Amniotic stem cell (primary cell): ENCODE data around the gene FRMD6.
"Not testable (repeated sequence)": the region's sequence is repeated elsewhere in the genome, so short reads cannot be mapped to it uniquely, and the experiment has no call there.

Experiments
- DNase-seq: peaks from one replicate; lab custom pipeline; 2025; lab: John Stamatoyannopoulos, UW

FRMD6 gene

GRCh38 chr14:51630987-51631386 is 20.7 kb upstream of the FRMD6 start:
- no peak for DNase-seq

DNA sequence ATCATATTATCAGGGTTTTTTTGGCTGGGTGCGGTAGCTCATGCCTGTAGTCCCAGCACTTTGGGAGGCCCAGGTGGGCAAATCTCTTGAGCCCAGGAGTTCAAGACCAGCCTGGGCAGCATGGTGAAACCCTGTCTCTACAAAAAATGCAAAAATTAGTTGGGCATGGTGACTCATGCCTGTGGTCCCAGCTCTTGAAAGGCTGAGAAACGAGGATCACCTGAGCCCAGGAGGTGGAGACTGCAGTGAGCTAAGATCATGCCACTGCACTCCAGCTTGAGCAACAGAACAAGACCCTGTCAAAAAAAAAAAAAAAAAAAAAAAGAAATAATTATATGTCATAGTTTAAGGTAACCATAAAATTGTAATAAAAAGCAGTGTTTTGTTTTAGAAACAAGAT is 18.4 kb upstream of the FRMD6 start:
- DNase-seq: not testable (repeated sequence)

- no peak for DNase-seq
Observed at GRCh38 chr14:51636109-51636508, 15.6 kb upstream of the FRMD6 start.

DNA sequence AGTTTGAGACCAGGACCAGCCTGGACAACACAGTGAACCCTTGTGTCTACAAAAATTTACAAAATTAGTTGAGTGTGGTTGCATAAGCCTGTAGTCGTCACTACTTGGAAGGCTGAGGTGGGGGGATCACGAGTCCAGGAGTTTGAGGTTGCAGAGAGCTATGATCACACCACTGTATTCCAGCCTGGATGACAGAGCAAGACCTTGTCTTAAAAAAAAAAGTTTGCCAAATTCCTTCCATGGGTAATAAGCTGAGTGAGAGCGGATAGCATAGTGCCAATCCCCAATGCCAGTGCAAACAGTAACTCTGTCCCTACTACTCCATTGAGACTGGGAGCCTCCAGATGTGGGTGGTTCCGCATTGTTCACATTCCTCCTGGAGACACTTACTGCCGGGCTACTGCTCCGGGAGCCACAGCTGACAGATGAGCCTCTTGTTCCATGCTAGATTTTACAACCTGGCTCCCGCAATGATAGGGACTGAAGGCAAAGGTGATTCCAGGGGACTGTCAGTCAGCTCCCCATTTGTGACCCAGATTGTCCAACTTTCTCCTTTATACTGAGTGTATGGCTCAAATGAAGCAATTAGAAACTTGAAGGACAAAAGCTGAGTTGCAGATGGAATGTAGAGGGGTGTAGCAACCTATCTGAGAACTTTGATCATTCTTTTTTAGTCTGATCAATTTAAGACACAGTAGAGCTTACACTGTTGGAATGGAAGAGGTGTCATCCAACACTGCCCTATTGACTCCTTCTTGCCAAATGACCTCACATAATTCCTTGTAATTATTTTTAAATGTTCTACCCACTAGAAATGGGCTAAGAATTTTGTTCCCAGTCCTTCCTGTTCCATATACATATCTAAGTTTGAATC is 13.4 kb upstream of the FRMD6 start:
- no peak for DNase-seq

GRCh38 chr14:51639668-51640316 is 11.9 kb upstream of the FRMD6 start:
- DNase-seq: no peak

- DNase-seq: no peak
Observed at GRCh38 chr14:51643140-51643539, 8.6 kb upstream of the FRMD6 start.

DNA sequence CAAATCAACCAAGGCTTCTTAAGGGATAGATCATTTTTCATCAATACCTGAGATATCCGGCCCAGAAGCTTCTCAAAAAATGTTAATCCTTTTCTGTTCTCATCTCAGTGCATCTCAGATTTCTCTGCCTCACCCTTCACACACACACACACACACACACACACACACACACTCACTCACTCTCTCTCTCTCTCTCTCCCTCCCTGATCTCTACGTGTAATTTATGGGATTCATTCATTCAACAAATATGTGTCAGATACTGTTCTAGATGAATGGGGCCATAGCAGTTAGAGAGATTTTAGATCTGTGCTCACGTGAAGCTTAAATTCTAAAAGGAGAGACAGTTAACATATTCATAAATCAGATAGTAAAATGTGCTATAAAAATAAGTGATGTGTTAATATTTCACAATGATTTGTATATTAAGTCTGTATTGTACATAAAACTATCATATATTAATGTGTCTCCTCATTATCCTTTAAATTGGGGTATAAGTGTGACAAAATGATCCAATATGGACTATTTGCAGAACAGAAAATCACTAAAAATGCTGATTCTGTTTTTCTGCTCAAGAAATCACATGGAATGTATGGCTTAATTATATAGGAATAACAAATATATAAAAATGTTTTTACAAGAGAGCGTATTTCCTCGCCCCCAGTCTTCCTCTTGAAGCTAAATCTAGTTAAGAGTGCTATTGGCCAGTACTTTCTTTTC is 7.3 kb upstream of the FRMD6 start:
- no peak for DNase-seq

DNA sequence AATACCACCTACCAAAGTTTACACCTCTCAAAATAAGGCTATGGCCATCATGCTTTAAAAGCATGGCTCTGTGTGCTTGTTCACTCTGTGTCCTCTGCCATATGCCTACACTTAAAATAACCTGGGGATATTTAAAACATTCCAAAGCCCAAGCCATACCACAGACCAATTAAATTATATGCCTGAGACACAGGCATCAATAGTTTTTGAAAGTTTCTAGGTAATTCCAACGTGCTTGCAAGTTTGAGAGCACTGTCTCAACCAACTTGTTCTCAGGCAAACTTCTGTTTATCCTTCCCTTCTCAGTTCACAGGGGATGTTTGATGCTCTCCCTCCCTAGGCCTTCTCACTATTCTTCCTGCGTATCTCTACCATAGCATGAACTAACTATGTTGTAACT is 3.4 kb upstream of the FRMD6 start:
- DNase-seq: no peak

DNA sequence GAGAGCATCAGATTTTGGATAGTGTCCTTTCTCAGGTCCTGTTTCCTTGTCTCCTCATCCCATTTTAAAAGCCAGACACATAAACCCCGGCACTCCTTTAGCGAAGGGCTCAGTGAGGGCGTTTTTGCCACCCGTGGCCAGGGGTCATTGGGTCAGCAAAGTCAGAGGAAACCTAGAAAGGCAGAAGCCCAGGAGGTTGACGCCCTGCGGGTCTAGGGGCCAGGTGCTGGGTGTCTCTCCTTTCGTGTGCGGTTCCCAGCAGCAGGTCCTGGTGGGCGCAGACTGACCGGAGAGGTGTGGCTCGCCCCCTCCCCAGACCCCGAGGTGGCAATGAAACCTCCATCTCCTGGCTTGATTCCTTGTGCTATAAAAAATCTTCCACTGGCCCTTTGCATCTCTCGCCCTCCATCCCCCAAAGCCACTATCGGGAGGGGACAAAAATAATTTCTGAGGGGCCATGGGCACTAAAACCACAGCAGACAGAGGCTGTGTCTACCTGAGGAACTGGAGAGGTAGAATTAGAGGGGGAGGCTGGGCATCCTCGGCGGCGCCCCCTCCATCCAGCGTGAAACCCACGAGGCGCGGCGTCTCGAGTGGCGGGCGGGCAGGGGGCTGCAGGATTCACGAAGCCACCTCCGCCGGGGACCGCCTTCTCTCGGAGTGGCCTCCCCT is 858 bp upstream of the FRMD6 start:
- no peak for DNase-seq

DNA sequence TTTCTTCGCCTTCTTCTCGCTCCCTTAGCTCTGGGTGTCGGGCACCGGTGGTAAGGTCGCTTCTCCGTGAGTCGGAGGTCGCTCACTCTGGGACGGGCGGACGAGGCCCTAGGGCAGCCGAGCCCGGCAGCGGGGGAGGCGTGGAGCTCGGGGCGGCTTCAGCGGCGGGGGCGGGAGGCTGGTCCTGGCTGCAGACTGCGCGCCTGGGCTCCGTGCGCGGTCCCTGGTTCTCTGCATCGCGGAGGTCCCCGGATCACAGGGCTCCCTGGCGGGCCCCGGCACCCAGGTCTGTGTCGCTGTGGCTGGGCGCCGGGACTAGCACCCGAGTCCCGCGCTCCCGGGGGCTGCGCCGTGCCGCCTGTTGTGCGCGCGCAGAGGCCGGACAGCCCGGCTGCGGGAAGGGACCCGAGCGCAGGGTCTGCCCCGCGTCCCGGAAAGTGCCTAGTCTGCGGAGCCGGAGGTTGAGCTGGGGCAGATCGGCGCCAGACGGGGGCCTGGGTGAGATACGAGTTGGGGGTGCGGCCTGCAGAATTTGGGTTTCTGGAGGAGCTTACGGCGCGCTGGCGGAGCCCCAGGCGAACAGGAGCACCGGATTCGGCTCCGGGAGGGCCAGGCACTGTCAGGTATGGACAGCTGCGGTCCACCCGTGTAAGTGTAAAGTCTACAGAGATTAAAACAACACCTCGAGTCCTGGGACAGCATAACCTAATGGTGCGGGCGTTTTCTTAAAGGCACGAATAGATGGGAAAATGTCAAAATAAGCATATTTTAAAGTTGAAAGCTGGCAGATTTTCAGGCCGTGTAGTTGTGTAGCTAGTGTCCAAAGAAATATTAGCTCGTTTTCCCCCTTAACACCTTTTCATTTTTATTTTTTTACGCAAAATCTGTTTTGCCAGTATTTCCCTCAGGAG is 713 bp downstream of the FRMD6 start:
- no peak for DNase-seq

DNA sequence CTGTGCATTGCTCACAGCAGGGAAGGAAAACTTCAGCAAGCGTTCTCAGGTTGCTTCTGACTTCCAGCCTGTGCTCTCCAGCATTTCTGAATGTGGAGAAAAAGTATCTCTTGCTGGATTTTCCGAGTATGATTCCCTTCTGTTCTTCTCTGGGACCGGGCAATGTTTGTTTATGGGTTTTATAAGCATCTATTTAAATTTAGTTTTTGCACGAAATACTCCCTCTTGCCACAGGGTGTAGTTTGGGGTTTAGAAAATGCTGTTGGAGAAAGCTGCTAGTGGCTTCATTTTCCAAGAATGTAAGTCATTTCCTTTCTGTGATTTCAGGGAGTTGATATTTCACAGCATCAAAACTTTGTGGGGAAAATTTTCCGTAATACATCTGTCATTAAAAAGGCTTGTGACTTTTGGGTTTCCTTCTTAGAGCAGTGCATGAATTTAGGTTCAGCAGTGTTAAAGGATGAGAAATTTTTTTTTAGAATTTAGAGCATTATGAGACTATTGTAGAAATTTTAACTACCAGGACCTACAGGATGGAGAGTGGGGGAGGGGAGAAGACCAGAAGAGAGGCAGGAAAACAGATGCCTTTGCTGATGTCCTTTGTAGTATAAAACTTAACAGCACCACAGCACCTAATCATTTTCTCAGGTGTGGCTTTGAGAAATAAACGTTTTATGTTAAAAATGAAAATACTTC is 1.5 kb downstream of the FRMD6 start:
- DNase-seq: peak; percentile 39

DNA sequence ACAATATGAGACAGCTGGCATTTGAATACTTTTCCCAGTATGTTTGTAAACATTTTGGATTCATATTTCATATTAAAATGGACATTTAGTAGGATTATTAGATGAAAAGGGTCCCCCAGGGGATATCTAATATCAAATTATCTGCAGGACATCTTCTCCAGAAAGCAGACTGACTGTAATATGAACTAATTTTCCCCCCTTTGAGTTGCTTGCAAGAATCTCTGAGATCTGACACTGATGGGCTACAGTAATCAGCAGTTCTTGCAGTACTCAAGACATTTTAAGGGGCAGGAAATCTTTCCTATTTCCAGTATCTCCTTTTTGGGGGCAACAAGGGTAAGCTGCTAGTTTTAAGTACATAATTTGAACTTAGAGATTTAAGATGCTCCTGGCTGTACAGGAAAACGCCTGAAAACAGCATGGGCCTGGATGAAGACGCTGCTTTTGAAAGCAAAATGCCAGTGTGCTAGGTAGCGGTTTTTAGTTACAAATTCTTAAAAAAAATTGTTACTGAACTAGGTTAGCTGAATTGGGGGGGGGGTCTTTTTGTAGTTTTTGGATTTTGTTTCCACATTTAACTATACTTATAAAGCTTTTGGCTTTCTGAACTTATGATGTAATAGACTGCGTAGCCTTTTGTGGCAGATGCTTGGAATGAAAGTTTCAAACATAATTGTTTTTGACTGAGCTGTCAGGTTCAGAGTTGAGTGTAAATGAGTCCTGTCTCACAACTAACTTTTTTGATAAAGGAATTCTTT is 2.2 kb downstream of the FRMD6 start:
- no peak for DNase-seq

GRCh38 chr14:51654533-51654845 is 2.8 kb downstream of the FRMD6 start:
- DNase-seq: no peak

DNA sequence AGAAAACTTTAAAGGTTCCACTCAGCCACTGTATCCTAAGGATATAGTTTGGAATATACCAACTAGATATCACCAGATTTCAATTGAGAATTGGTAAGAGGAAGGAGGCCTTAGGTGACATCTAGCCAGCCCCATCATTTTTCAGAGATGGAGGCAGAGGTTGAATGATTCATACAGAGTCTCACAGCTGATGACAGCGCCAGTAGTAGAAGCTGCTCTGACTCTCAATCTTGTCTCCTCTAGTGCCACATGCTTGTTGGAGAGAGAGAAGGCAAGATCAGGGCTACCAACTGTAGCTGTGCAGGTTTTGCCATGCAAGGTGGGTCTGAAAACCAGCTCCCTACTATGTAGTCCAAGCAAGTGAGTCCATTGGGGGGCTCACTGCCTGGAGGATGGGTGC is 6.1 kb downstream of the FRMD6 start:
- DNase-seq: no peak

DNA sequence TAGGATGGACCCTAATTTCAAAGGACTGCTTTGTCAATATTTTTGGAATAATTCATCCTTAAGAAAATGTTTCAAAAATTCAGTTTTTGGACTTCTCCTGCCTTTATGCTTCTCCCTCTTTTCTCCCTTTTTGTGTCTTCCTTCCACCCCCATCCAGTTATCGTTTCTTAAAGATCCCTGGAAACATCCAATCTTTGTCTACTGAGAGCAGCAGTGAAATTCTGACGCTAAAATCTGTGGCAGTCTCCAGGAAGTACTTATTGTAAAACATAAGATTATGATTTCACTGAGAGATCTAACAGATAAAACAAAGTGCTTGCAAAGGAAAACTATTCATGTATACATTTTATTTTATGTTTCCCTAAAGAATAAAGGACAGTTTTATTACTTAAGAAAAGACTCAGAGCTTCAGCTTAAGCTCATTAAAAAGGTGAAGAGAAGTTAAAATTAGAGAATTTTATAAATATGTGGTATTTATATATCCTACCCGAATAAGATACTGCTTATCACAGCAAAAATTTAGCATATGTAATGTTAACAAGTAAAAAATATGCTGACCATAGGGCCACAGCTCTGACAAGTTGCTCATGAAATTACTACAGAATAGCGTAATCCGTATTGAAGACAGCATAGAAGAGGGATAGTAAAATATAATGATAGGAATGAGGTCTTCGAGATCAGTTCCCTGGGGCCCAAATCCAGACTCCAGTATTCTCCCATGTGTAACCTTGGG is 6.9 kb downstream of the FRMD6 start:
- no peak for DNase-seq

- DNase-seq: no peak
Observed at GRCh38 chr14:51660741-51661140, 9.0 kb downstream of the FRMD6 start.

GRCh38 chr14:51661504-51661903 is 9.8 kb downstream of the FRMD6 start:
- no peak for DNase-seq

- no peak for DNase-seq
Observed at GRCh38 chr14:51663783-51664326, 12.1 kb downstream of the FRMD6 start.

GRCh38 chr14:51666070-51666469 is 14.4 kb downstream of the FRMD6 start:
- no peak for DNase-seq
